GM12875 (cell line): ENCODE data around the gene MISP.
"Not testable (repeated sequence)": the region's sequence is repeated elsewhere in the genome, so short reads cannot be mapped to it uniquely, and the experiment has no call there.

Source experiments
- H3K4me3 ChIP-seq: one replicate; pipeline ENCODE4 v1.5.1; 2011; ENCODE audit warnings: low read depth, low read length, control low read depth
- CTCF ChIP-seq: IDR thresholded peaks from 2 replicates; pipeline ENCODE4 v1.5.1; 2011; ENCODE audit warnings: low read depth, mild to moderate bottlenecking, control low read depth, inconsistent platforms, low read length, moderate library complexity, borderline replicate concordance; ENCODE audit not compliant: insufficient read depth

MISP gene

GRCh38 chr19:736125-736524 lies 14.8 kb upstream of the MISP start:
- no peak for TF ChIP-seq CTCF
- no peak overlapping the region for H3K4me3 ChIP-seq

GRCh38 chr19:737591-738093 lies 13.3 kb upstream of the MISP start:
- no peak overlapping the region for H3K4me3 ChIP-seq
- TF ChIP-seq CTCF, result peak; percentile 77

GRCh38 chr19:738509-739128 lies 12.3 kb upstream of the MISP start:
- TF ChIP-seq CTCF, result no peak
- no peak overlapping the region for H3K4me3 ChIP-seq

- TF ChIP-seq CTCF, result no peak
- no peak overlapping the region for H3K4me3 ChIP-seq
Observed at GRCh38 chr19:739998-740715, 10.8 kb upstream of the MISP start.

GRCh38 chr19:740816-741505 lies 10.0 kb upstream of the MISP start:
- not testable (repeated sequence) for H3K4me3 ChIP-seq

GRCh38 chr19:741506-742131 lies 9.3 kb upstream of the MISP start:
- TF ChIP-seq CTCF, result peak; percentile 41; the same call in 1 of the 2 replicates
- no peak overlapping the region for H3K4me3 ChIP-seq

- H3K4me3 ChIP-seq, result no peak overlapping the region
- TF ChIP-seq CTCF, result no peak
Observed at GRCh38 chr19:742540-743075, 8.3 kb upstream of the MISP start.
